ENCODE results near the gene UBR4. TPM values are rescaled to one million over a fixed set of nuclear protein-coding genes. Genes with fewer than 3 reads are reported as not detected.

UBR4 gene
- total RNA-seq, 4 donors from 2014 or later, result 132 to 268 (median 170) TPM

DNA sequence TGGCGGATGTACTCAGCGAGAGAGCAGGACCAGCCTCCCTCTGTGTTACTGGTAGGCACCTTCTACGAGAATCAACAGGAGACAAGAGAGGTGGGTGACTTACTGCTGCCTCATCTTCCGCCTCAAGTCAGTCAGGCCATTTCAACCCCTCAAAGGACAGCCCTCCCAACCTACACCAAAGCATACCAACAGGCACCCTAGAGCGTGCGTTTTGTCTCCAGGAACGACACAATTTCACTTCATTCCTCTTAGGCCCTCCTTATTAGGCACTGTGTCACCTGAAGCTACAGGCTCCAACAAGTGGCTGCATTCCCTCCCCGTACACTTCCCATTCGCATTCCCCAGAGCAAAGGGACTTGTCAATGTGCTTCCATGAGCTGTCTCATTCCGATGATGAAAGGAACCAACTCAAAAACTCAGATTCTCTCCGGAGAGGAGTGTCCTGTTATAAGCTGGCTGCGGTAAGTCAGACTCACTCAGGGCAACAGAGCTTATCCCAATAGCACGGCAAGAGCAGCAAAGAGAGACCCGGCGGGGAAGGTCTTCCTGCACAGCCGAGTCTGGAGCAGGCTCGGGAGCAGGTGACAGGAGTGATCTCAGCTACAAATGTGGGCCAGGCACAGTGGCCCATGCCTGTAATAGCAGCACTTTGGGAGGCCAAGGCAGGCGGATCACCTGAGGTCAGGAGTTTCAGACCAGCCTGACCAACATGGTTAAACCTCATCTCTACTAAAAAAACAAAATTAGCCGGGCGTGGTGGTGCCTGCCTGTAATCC, 133.0 kb downstream of the UBR4 start:
- Histone ChIP-seq H3K27me3 (no peaks in the 10 kb centered on the region), H3K4me3 (no peak overlapping the region), H3K36me3 (peaks cover 78 to 100% (median 98%) of the 10 kb centered on the region in 4 donors), H3K4me1 (peaks cover 28 to 56% (median 46%) of the 10 kb centered on the region in 4 donors), H3K27ac (replicated peaks in 1 of 4) (no peak overlapping the region), H3K9me3 (no peaks in the 10 kb centered on the region)
- WGBS, result 93% methylated on average over 19 of the region's 20 CpGs
- TF ChIP-seq EP300 (IDR thresholded peaks at IDR 0.05), result no peak
- no peak for TF ChIP-seq POLR2AphosphoS5 (IDR thresholded peaks at IDR 0.05)
- TF ChIP-seq, protein P1, sequence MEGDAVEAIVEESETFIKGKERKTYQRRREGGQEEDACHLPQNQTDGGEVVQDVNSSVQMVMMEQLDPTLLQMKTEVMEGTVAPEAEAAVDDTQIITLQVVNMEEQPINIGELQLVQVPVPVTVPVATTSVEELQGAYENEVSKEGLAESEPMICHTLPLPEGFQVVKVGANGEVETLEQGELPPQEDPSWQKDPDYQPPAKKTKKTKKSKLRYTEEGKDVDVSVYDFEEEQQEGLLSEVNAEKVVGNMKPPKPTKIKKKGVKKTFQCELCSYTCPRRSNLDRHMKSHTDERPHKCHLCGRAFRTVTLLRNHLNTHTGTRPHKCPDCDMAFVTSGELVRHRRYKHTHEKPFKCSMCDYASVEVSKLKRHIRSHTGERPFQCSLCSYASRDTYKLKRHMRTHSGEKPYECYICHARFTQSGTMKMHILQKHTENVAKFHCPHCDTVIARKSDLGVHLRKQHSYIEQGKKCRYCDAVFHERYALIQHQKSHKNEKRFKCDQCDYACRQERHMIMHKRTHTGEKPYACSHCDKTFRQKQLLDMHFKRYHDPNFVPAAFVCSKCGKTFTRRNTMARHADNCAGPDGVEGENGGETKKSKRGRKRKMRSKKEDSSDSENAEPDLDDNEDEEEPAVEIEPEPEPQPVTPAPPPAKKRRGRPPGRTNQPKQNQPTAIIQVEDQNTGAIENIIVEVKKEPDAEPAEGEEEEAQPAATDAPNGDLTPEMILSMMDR (IDR thresholded peaks at IDR 0.05), result no peak
- no peak for TF ChIP-seq POLR2A (IDR thresholded peaks at IDR 0.05; ENCODE audit: low read depth)
- no peak for DNase-seq (ENCODE audit: extremely low spot score)
- intact Hi-C loops (cut with DNase I), result loop anchor here (5.0 kb wide), 1 partner anchor 65 kb away; no protein-coding TSS in a partner anchor

DNA sequence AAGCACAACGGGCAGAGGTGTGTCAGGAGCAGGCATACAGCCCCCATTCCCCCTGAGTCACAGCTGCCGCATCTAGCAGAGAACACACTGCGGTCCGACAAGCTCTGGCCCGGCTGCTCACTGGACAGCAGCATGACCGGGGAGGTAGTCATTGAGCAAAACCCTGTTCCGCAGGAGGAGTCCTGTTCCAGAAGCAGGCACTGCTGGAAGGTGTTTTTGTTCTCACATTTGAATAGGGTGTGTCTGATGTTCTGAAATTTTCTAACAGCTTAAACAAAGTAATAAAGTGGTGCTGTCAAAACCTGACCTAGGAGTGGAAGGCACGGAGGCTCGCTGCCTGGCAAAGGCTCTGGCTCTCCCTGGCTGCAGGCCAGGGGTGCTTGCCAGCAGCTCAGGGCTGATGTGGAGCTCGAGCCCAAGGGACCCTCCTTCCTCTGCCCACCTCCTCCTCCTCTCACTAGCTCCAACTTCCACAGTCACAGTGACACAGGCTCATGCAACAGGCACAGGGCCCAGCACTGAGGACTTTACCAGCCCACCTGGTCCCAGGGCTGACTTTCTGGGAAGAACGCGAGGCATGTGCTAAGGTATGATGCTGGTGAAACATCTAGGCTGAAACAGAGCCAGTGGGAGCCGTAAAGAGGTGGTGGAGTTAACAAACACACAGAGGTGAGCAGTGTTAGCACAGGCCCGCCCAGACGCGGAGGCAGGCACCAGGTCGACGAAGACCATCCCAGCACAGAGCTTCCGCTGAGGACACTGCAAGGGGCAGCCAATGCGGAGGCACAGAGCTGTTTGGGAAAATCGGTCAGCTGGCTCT, 135.0 kb downstream of the UBR4 start:
- H3K27ac ChIP-seq (replicated peaks in 1 of 4), result peak overlapping the region; percentile 53 to 67 (median 62)
- H3K9me3 ChIP-seq, result no peaks in the 10 kb centered on the region
- peak in 1 of 2 donors; percentile 20 for TF ChIP-seq POLR2AphosphoS5 (IDR thresholded peaks at IDR 0.05)
- TF ChIP-seq, protein P1 (IDR thresholded peaks at IDR 0.05), result no peak
- no peaks in the 10 kb centered on the region for H3K27me3 ChIP-seq
- intact Hi-C loops (cut with DNase I), result loop anchor here (5.0 kb wide), 1 partner anchor 63 kb away; no protein-coding TSS in a partner anchor
- DNase-seq (ENCODE audit: extremely low spot score), result no peak
- H3K4me3 ChIP-seq, result no peak overlapping the region
- peaks cover 20 to 43% (median 32%) of the 10 kb centered on the region in 4 donors for H3K4me1 ChIP-seq
- WGBS, result 55% methylated on average over 19 of the region's 21 CpGs
- peaks cover 64 to 80% (median 78%) of the 10 kb centered on the region in 4 donors for H3K36me3 ChIP-seq

DNA sequence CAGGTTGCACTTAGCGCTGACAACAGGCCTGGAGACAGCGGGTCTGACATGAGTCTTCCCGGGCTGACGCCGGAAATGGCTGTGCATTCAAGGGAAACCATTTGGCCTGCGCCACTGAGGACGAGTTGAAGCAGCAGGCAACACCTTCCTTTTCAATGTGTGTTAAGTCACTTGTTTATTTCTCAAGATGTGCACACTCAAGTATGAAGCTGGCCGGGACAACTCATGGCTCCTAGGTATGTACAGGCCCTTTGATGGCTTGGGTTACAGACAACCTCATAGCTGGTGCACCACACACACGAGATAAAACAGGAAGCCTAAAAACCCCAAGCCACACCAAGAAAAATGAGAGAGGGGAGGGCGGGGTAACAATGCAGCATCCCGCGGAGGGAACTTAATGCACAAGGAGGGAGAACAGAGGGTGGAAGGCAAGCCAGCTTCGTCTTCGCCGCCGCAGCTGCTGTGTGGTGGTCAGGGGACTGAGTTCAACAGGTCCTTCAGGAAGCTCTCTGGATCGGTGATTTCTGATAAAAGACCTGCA, 135.6 kb downstream of the UBR4 start:
- WGBS, result 84% methylated on average over 11 of the region's 17 CpGs
- no peaks in the 10 kb centered on the region for H3K9me3 ChIP-seq
- peaks cover 20 to 37% (median 29%) of the 10 kb centered on the region in 4 donors for H3K4me1 ChIP-seq
- intact Hi-C loops (cut with DNase I), result no loop called here
- no peak for DNase-seq (ENCODE audit: extremely low spot score)
- peak overlapping the region; percentile 53 to 67 (median 62) for H3K27ac ChIP-seq (replicated peaks in 1 of 4)
- TF ChIP-seq, protein P1 (IDR thresholded peaks at IDR 0.05), result no peak
- no peak for TF ChIP-seq POLR2A (IDR thresholded peaks at IDR 0.05; ENCODE audit: low read depth)
- no peak for TF ChIP-seq POLR2AphosphoS5 (IDR thresholded peaks at IDR 0.05)
- no peak for TF ChIP-seq EP300 (IDR thresholded peaks at IDR 0.05)
- H3K27me3 ChIP-seq, result no peaks in the 10 kb centered on the region
- no peak overlapping the region for H3K4me3 ChIP-seq
- H3K36me3 ChIP-seq, result peaks cover 57 to 74% (median 72%) of the 10 kb centered on the region in 4 donors

DNA sequence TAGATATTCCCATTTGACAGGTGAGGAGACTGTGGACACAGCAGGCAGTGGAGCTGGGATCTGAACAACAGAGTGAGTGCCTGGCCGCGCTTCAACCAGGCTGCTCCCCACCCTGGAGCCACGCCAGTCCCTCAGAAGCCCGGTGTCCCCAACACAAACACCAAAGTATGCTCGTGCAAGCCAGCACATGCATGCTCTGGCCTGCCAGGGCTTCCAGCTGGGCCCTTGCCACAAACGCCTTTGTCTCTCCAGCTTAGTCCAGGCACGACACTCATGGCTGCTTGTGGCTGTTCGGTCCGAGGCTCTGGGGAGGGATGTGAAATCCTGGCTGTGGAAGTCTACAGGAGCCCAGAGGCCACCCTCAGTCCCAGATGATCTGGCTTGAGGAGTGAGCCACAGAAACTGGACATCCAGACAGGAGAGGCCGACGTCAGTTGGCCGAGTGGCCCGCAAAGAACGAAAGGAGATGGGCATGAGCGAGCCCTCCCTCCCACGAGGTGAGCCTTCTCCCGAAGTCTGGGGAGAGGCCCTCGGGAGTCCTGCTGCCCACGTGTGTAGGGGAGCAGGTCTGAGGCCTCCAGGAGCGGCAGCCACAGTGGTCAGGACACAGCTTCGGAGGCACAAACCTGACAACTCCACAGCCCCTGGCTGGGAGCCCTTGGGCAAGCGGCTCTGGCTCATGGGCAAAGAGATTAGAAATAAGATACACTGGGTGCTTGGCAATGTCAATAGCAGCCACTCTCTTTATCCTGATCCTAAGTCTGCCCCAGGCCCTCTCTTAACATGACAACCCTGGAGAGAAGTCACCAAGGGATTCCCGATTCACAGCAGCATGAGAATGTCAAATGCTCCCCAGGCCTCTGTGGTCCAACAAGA, 136.5 kb downstream of the UBR4 start:
- no peaks in the 10 kb centered on the region for H3K9me3 ChIP-seq
- no peak for TF ChIP-seq POLR2A (IDR thresholded peaks at IDR 0.05; ENCODE audit: low read depth)
- TF ChIP-seq EP300 (IDR thresholded peaks at IDR 0.05), result no peak
- TF ChIP-seq, protein P1 (IDR thresholded peaks at IDR 0.05), result no peak
- peak in 1 of 2 donors; percentile 15 for TF ChIP-seq POLR2AphosphoS5 (IDR thresholded peaks at IDR 0.05)
- no peak overlapping the region for H3K4me3 ChIP-seq
- WGBS, result 82% methylated on average over 12 of the region's 23 CpGs
- no peak for DNase-seq (ENCODE audit: extremely low spot score)
- intact Hi-C loops (cut with DNase I), result no loop called here
- H3K4me1 ChIP-seq, result peaks cover 23 to 36% (median 29%) of the 10 kb centered on the region in 4 donors
- peaks cover 50 to 65% (median 63%) of the 10 kb centered on the region in 4 donors for H3K36me3 ChIP-seq
- H3K27me3 ChIP-seq, result no peaks in the 10 kb centered on the region
- H3K27ac ChIP-seq (replicated peaks in 1 of 4), result peak overlapping the region in 2 of 4 donors; percentile 16 to 67

Data from esophagus muscularis mucosa (tissue), 4 donors.